ENCODE results near the gene SNAP29. TPM values are rescaled to one million over a fixed set of nuclear protein-coding genes. Genes with fewer than 3 reads are reported as not detected.

Gene SNAP29
- total RNA-seq, 6 donors from 2014 or later: 10.2 to 28.3 (median 19.8) TPM

- 87 to 92% methylated on average over 3 of the region's 3 CpGs for WGBS, 2 donors
- ATAC-seq (ENCODE audit: low FRiP score in 2 of 2): no peak
- Histone ChIP-seq H3K4me3 (no peak overlapping the region), H3K36me3 (no peaks in the 10 kb centered on the region), H3K27me3 (no peaks in the 10 kb centered on the region), H3K9me3 (no peaks in the 10 kb centered on the region), H3K4me1 (peaks cover 16 to 39% (median 23%) of the 10 kb centered on the region in 4 donors), H3K27ac (no peak overlapping the region)
- TF ChIP-seq EP300 (IDR thresholded peaks at IDR 0.05) (no peak), CTCF (IDR thresholded peaks at IDR 0.05) (no peak), POLR2A (IDR thresholded peaks at IDR 0.05) (no peak), POLR2AphosphoS5 (IDR thresholded peaks at IDR 0.05) (no peak)
- DNase-seq: no peak
These were observed 5.6 kb upstream of the SNAP29 start for GRCh38 chr22:20853236-20853660.

- Histone ChIP-seq H3K36me3 (no peaks in the 10 kb centered on the region), H3K27ac (peak overlapping the region in 2 of 4 donors; percentile 89 to 94), H3K4me1 (peaks cover 28 to 59% (median 39%) of the 10 kb centered on the region in 4 donors), H3K27me3 (no peaks in the 10 kb centered on the region), H3K4me3 (peak overlapping the region in 3 of 4 donors; percentile 70 to 90 (median 86)), H3K9me3 (no peaks in the 10 kb centered on the region)
- TF ChIP-seq POLR2A (IDR thresholded peaks at IDR 0.05): no peak
- no peak for TF ChIP-seq CTCF (IDR thresholded peaks at IDR 0.05)
- no peak for DNase-seq
- 24 to 47% methylated on average over 7 of the region's 7 CpGs for WGBS, 2 donors
- no peak for ATAC-seq (ENCODE audit: low FRiP score in 2 of 2)
These were observed 1.6 kb upstream of the SNAP29 start for GRCh38 chr22:20857247-20857643.

GRCh38 chr22:20857838-20858614 is 781 bp upstream of the SNAP29 start:
- peak overlapping the region; percentile 89 to 97 (median 92) for H3K27ac ChIP-seq
- DNase-seq (peak; percentile 90 to 95), ATAC-seq (ENCODE audit: low FRiP score in 2 of 2) (peak; percentile 74 to 89)
- WGBS, 2 donors: 2% methylated on average over 25 to 27 of the region's 38 CpGs
- H3K4me1 ChIP-seq: peaks cover 26 to 61% (median 42%) of the 10 kb centered on the region in 4 donors
- H3K27me3 ChIP-seq: no peaks in the 10 kb centered on the region
- H3K9me3 ChIP-seq: no peaks in the 10 kb centered on the region
- peak overlapping the region; percentile 70 to 90 (median 86) for H3K4me3 ChIP-seq
- TF ChIP-seq POLR2A (IDR thresholded peaks at IDR 0.05): no peak
- TF ChIP-seq POLR2AphosphoS5 (IDR thresholded peaks at IDR 0.05): no peak
- no peak for TF ChIP-seq EP300 (IDR thresholded peaks at IDR 0.05)
- TF ChIP-seq CTCF (IDR thresholded peaks at IDR 0.05): no peak
- H3K36me3 ChIP-seq: peaks cover 0 to 2% (median 0%) of the 10 kb centered on the region in 4 donors

- Histone ChIP-seq H3K27ac (peak overlapping the region; percentile 89 to 97 (median 92)), H3K27me3 (no peaks in the 10 kb centered on the region), H3K9me3 (no peaks in the 10 kb centered on the region), H3K36me3 (peaks cover 0 to 6% (median 0%) of the 10 kb centered on the region in 4 donors), H3K4me1 (peaks cover 26 to 68% (median 43%) of the 10 kb centered on the region in 4 donors), H3K4me3 (peak overlapping the region; percentile 60 to 90 (median 78))
- TF ChIP-seq POLR2A (IDR thresholded peaks at IDR 0.05): no peak
- no peak for TF ChIP-seq EP300 (IDR thresholded peaks at IDR 0.05)
- no peak for TF ChIP-seq POLR2AphosphoS5 (IDR thresholded peaks at IDR 0.05)
- TF ChIP-seq CTCF (IDR thresholded peaks at IDR 0.05): no peak
- DNase-seq (no peak), ATAC-seq (ENCODE audit: low FRiP score in 2 of 2) (no peak)
- 31 to 39% methylated on average over 8 of the region's 8 CpGs for WGBS, 2 donors
These were observed 808 bp downstream of the SNAP29 start for GRCh38 chr22:20859615-20860014.
